Mucosa of descending colon (tissue), 3 donors: ENCODE data around the gene ATXN7. TPM values are rescaled to one million over a fixed set of nuclear protein-coding genes. Genes with fewer than 3 reads are reported as not detected.

Source experiments
- ATAC-seq: fragments of 200-7000 bp; cut with Tn5 transposase; one replicate; pipeline ENCODE4 v1.9.1; 2020; ENCODE audit warnings: mild to moderate bottlenecking, moderate library complexity
- DNase-seq, 3 donors: peaks; one replicate each; pipeline ENCODE4 v3.0.0-alpha.2; 2020
- H3K36me3 ChIP-seq: fragments of 200-600 bp; one replicate; pipeline ENCODE4 v1.8.0; 2021; ENCODE audit warnings: low read depth, mild to moderate bottlenecking
- H3K4me1 ChIP-seq: fragments of 200-600 bp; one replicate; pipeline ENCODE4 v1.8.0; 2021; ENCODE audit warnings: low read depth, mild to moderate bottlenecking
- H3K4me3 ChIP-seq: fragments of 200-600 bp; one replicate; pipeline ENCODE4 v1.8.0; 2021; ENCODE audit warnings: mild to moderate bottlenecking
- H3K9me3 ChIP-seq: fragments of 200-600 bp; one replicate; pipeline ENCODE4 v1.8.0; 2021; ENCODE audit warnings: mild to moderate bottlenecking
- CTCF ChIP-seq: fragments of 200-600 bp; IDR thresholded peaks from one replicate; pipeline ENCODE4 v1.8.0; 2022; ENCODE audit warnings: antibody characterized with exemption, mild to moderate bottlenecking
- intact Hi-C, 2 donors: fragments of 100-400 bp; cut with DNase I in 1 of 2; cut with micrococcal nuclease in 1 of 2; formaldehyde crosslinking; loops; one replicate each; pipeline versions ENCODE4 v1.11.0 to v1.11.1; 2022; cut with DNase I, micrococcal nuclease
- total RNA-seq, 3 donors: library from RNA; stranded (reverse); fragmentation: NEBNext Ultra II Directional in 2 of 3; extraction: Animal tissue kit (Norgen Biotek cat#: 25700) in 2 of 3; gene quantifications; one replicate each; pipeline versions ENCODE4 v1.2.1 to v1.2.4, GENCODE V29; 2021 to 2023
- donor health status: DM: no; HTN: no; CAD: no; lungs with moderate emphysema.
- donor health status: DM: no; HTN: no; CAD: no.
- donor health status: DM: no; HTN: yes; CAD: no.

Gene ATXN7
- total RNA-seq, 3 donors from 2014 or later: 41.2 to 57.4 (median 41.5) TPM

DNA sequence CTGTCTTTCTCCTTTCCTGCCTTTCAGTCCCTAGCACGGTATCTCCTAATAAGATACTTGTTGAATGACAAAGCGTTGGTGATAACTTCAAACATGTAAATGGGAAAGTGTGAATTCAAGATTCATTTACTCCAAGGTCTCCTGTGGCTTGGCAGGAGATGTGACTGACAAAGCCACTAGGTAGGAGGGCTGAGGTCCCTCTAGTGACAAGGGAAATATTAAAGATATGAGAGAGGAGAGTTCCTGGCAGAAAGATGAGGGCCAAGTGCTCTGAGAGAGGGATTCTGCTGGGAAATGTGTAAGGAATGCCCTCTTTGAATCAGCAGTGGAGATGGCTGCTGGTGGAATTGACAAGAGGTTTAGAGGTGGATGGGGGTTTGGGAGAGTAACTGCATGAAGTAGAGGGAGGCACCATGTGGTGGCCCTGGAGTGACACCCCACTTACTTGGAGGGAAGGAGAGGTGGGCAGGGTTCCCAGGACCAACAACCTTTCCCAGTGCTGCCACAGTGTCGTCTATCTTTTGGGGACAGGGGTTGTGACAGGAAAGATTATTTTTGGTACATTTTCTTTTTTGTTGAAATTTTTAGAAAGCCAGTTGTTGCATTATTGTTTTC is 91.5 kb downstream of the ATXN7 start:
- peak; percentile 26 for ATAC-seq
- intact Hi-C loops: no loop called here
- Histone ChIP-seq H3K36me3 (no peaks in the 10 kb centered on the region), H3K9me3 (no peaks in the 10 kb centered on the region), H3K4me1 (peaks cover 7% of the 10 kb centered on the region), H3K4me3 (no peak overlapping the region)
- DNase-seq: no peak
- no peak for TF ChIP-seq CTCF

- peaks cover 7% of the 10 kb centered on the region for H3K4me1 ChIP-seq
- no peak for ATAC-seq
- DNase-seq: no peak
- no peak overlapping the region for H3K4me3 ChIP-seq
- no peaks in the 10 kb centered on the region for H3K36me3 ChIP-seq
- TF ChIP-seq CTCF: no peak
- H3K9me3 ChIP-seq: no peaks in the 10 kb centered on the region
- intact Hi-C loops: no loop called here
Observed at GRCh38 chr3:63955830-63956545, 92.3 kb downstream of the ATXN7 start.

DNA sequence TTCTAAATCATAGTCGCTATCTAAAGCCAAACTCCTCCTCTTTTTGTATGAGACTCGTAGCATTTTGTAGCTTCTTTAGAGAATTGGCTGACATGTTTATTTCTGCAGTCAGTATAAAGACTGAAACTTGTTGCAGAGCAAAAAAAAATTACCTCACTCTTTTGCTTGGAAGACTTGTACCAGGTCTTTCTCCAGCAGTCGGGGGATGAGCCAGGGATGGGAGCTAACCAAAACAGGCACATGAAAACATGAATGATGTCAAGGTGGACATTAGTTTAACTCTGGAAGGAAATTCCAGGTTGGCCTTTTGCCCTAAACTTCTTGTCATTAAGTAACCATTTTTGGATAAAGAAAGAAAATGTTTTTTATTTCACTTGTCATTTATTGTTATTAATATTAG is 95.5 kb downstream of the ATXN7 start:
- DNase-seq (no peak), ATAC-seq (no peak)
- intact Hi-C loops: no loop called here
- H3K9me3 ChIP-seq: no peaks in the 10 kb centered on the region
- peaks cover 8% of the 10 kb centered on the region for H3K4me1 ChIP-seq
- no peak for TF ChIP-seq CTCF
- no peaks in the 10 kb centered on the region for H3K36me3 ChIP-seq
- H3K4me3 ChIP-seq: no peak overlapping the region

- Histone ChIP-seq H3K9me3 (no peaks in the 10 kb centered on the region), H3K4me3 (no peak overlapping the region), H3K36me3 (no peaks in the 10 kb centered on the region), H3K4me1 (peaks cover 12% of the 10 kb centered on the region)
- ATAC-seq: peak; percentile 52
- intact Hi-C loops: no loop called here
- DNase-seq: peak in 1 of 3 donors; percentile 32
- TF ChIP-seq CTCF: no peak
Observed at GRCh38 chr3:63960048-63960711, 96.5 kb downstream of the ATXN7 start.

DNA sequence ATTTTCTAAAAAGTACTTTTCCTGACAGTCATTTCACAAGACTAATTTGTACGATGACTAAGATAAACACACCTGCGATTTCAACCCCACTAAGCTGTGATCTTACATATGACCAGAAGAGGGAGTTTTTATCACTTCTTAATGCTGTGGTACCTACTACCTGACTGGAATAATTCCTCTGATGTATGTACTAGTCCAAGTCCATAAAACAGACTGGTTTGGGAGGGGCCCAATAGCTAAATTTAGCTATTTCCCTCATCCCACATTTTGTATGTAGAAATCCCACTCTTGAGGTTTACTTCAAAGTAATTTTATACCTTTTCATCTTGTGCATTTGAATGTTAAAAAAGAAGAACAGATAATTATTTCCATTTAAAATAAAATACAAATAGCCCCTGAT is 98.2 kb downstream of the ATXN7 start:
- no peaks in the 10 kb centered on the region for H3K9me3 ChIP-seq
- no peaks in the 10 kb centered on the region for H3K36me3 ChIP-seq
- no peak overlapping the region for H3K4me3 ChIP-seq
- H3K4me1 ChIP-seq: peaks cover 24% of the 10 kb centered on the region
- intact Hi-C loops: no loop called here
- ATAC-seq: peak; percentile 85
- DNase-seq: no peak
- TF ChIP-seq CTCF: peak; percentile 18
